ENCODE results near the gene EDDM13. TPM values are rescaled to one million over a fixed set of nuclear protein-coding genes. Genes with fewer than 3 reads are reported as not detected.

Gene EDDM13
- total and polyA plus RNA-seq, 2 of the 8 experiments (the other 6 are each of a cell fraction or from before 2014, with no cell fraction given) = not detected

- TF ChIP-seq RAD21 (IDR thresholded peaks at IDR 0.05 in 1 of 2, conservative IDR thresholded peaks at IDR 0.05 in 1 of 2; ENCODE audit: low read depth in 2 of 2, low read length in 2 of 2) (no peak), GABPA (IDR thresholded peaks at IDR 0.05; ENCODE audit: borderline replicate concordance, insufficient read depth, low read length) (no peak), EZH2 (IDR thresholded peaks at IDR 0.05; ENCODE audit: low read depth, low read length, severe bottlenecking) (no peak), CBX5 (IDR thresholded peaks at IDR 0.05; ENCODE audit: low read depth, low read length) (no peak), TAF1 (IDR thresholded peaks at IDR 0.05; ENCODE audit: low read depth, low read length) (no peak), ATF2 (IDR thresholded peaks at IDR 0.05; ENCODE audit: low read length) (no peak), BCL11A (IDR thresholded peaks at IDR 0.05; ENCODE audit: low read depth in 2 of 2, low read length in 2 of 2) (no peak)
These were observed 23.2 kb downstream of the EDDM13 start (continued) for GRCh38 chr19:56295531-56296455.
